GM03348 (cell line): ENCODE results near the gene LHX4.

Experiments
- DNase-seq: peaks from one replicate; pipeline ENCODE4 v3.0.0; 2012; ENCODE audit warnings: low spot score

The LHX4 gene

DNA sequence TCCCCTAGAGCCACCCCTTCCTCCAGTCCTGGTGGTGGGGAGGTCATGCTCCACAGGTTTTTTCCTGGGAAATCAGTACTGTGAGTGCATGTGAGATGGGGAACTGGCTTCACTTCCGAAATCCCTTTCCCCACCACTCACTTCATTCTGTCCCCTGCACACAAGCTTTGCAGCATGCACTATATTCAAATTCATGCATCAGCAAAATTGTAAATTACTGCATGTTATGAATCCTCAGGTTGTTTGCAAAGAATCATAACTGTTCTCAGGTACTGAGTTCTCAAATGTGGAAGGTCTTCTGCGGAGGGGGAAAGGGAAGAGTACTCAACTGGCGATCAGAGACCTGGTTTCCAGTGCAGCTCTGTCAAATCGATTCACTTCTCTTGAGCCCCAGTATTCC, 42.3 kb downstream of the LHX4 start:
- DNase-seq, result no peak

GRCh38 chr1:180273066-180273465, 43.0 kb downstream of the LHX4 start:
- DNase-seq, result no peak

DNA sequence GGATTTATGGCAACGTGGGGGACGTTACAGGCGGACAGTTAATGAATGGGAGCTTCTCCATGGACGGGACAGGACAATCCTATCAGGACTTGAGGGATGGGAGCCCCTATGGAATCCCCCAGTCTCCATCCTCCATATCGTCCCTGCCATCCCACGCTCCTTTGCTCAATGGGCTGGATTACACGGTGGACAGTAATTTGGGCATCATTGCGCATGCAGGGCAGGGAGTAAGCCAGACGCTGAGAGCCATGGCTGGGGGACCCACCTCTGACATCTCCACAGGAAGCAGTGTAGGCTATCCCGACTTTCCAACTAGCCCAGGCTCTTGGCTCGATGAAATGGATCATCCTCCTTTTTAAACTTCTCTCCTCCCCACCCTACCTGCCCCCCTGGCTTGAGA, 44.2 kb downstream of the LHX4 start:
- no peak for DNase-seq

- DNase-seq, result no peak
Observed at GRCh38 chr1:180275726-180276125, 45.7 kb downstream of the LHX4 start.

DNA sequence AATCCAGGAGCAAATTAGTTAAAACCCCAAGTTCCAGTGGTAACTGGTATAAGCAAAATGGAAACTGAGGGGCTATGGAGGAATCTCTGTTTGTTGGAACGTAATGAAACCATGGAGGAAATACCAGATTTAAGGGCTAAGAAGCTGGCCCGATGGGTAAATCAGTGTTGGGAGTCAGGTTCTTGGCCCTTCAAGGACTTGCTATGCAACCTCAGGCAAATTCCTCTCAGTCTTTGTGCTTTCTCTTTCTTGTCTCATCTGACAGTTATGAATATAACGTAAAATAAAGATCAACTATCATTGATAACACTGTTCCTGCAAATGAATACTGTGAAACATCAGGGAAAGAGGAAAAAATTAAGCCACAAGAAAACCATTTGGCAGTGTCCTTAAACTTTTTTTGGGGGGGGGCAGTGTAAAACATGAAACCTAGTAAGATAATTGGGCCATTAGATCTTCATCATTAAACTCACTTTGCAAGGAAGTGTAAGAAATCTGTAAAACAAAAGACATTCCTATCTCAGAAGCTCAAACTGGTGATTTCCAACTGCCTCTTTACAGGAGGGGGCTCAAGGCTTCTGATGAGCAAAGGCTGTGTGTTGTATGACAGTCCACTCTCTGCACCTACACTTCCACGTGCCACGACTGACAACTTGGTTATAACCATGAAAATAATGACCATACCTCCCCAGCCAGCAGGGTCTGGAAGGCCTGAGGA, 47.6 kb downstream of the LHX4 start:
- DNase-seq, result no peak

DNA sequence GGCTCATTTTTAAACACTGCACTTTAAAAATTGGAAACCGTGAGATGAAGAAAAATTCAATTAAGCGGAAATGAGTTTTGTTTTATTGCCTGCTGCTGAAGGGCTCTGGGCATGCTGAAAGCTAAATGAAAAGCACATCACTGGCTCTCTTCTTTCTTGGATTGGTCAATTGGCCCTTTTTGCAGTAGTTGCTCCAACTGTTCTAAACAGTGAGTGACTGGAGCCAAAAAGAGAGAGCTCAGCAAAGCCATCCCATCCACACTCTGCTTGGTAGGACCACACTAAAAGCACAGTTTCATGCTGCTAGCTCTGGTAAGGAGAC, 48.1 kb downstream of the LHX4 start:
- no peak for DNase-seq

GRCh38 chr1:180278596-180279395, 48.7 kb downstream of the LHX4 start:
- no peak for DNase-seq

- no peak for DNase-seq
Observed at GRCh38 chr1:180279651-180280050, 49.6 kb downstream of the LHX4 start.

DNA sequence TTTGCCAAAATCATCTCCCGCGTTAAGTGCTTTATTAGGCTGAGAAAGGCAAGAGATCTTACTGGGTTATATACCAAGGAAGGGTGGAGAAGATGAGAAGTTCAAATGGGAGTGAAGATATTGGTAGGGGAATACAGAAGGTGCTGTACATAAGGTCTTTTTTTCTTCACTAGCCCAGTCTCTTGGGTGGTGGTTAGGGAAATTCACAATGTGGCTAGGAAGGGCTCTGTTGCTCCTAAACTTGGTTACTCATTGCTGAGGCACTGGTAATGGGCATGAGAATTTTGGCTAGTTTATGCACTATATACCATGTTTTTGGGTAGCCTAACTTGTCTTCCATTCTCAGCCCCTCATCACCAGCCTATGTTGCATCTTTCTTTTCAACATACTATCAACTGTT, 50.6 kb downstream of the LHX4 start:
- no peak for DNase-seq

GRCh38 chr1:180281490-180281889, 51.4 kb downstream of the LHX4 start:
- no peak for DNase-seq

- no peak for DNase-seq
Observed at GRCh38 chr1:180282401-180283044, 52.5 kb downstream of the LHX4 start.

DNA sequence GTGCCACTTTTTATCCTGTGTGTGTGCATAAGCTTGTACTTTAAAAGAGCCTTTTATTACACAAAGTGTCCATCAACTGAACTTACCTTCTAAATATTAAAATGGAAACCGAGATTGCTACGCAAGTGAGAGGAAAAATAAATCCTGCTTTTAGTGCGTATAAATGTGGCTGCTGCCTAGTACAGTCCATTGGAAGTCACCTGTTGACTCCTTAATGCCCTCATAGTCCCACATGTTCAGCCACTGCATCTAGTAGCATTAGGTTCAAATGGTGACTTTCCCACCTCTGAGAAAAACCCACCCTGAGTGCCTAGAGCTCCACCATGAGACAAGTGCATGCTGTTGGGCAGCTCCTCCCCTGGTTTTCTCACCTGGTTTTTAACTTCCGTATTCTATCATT, 53.0 kb downstream of the LHX4 start:
- no peak for DNase-seq

DNA sequence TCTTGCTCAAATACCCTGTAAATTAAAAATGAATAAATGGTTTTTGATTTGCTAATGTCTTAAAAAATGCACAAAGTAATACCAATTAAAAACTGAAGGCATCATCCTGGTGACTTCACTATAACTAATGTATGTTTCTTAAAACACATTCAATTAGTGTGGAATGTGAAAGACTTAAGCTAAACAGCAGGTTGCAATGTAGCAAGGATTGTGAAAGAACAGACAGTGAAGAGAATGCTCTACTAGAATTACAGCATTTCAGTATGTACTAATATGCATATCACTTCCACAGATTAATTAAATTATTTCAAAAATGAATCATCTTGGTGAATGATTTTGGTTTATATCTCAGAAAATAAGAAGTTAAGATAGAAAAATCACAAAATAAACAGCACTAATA, 56.4 kb downstream of the LHX4 start:
- DNase-seq, result no peak

DNA sequence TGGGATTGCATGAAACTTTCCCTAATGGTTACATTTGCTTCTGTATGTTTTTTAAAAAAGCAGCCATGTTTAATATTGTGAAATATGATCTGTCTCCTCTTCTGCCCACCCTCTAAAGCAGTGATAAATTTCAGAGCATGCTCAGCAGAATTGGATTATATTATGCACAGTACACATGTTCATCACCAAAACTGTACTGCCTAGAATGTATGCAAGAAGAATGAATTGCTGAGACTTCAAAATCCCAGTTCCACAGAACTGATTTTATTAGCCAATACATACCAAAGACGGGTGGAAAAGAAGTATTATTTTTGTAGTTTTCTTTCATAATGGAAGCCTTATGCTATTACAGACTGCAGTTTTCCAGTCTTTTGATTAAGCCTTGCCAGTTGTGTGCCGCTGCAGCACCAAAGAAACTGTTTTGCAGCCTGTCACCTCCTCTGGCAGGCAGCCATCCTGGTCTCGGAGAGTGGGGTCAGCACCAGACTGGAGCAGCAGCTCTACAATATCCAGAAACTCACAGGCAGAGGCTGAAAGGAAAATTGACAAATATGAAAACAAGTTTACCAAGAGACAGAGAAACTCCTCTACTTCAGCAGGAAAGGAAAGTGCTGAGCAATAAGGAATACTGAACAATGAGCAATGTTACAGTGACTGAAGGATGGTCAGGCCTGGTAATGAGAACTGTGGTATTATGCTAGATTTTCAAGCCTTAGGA, 58.1 kb downstream of the LHX4 start:
- DNase-seq, result no peak

- no peak for DNase-seq
Observed at GRCh38 chr1:180288940-180289339, 58.9 kb downstream of the LHX4 start.

- DNase-seq, result no peak
Observed at GRCh38 chr1:180290265-180291001, 60.4 kb downstream of the LHX4 start.

- DNase-seq, result no peak
Observed at GRCh38 chr1:180291004-180291403, 60.9 kb downstream of the LHX4 start.

DNA sequence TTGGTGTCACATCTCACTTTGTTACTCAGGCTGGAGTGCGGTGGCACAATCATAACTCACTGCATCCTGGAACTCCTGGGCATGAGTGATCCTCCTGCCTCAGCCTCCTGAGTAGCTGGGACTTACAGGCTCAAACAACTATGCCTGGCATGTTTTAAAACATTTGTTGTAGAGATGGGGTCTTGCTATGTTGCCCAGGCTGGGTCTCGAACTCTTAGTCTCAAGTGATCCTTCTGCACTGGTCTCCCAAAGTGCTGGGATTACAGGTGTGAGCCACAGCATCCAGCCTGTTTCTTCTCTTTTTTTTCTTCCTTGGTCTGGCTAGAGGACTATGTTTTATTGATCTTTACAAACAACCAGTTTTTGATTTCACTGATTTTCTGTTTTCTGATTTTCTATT, 64.6 kb downstream of the LHX4 start:
- no peak for DNase-seq

- no peak for DNase-seq
Observed at GRCh38 chr1:180295999-180296398, 65.9 kb downstream of the LHX4 start.

DNA sequence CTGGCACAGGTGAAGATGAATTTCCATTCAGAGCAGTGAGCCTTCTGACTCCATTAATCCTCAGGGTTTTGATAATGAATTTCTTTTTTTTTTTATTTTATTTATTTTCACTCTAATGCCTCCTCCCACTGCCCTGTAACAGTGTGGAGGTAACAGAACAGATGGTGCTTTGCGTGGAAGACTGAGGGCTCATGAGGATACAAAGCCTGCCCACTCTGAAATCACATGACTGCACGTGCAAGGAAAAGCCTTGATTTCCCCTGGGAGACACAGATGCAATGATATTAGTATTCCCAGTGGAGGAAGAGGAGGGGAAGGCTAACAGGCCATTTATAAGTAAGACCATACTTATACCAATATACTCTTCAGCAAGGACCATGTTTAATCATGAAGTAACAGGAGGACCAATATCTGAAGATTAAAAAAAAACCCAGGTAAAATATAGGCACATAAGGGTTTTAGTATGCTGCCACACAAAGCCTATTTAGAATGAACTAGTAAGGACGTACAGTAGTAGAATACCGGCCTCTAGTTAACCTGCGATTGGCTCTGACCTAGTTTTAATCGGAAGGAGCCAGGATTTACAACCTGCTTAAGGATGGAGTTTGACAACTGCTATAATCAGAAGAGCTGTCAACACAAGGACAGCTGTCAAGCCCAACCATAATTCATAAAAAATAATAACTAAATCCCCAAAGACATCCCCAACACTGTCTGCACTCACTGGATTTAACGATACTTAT, 69.6 kb downstream of the LHX4 start:
- no peak for DNase-seq

- DNase-seq, result no peak
Observed at GRCh38 chr1:180301135-180301742, 71.2 kb downstream of the LHX4 start.
